ENCODE measurements around the gene PRCC. TPM values are rescaled to one million over a fixed set of nuclear protein-coding genes. Genes with fewer than 3 reads are reported as not detected.

The PRCC gene
- total and polyA plus RNA-seq, 2 of the 13 experiments (the other 11 are each of a cell fraction or from before 2014, with no cell fraction given), result 24.2 to 40.5 TPM

- TF ChIP-seq MTF1 (CRISPR knock-in tag; IDR thresholded peaks at IDR 0.05) (no peak), ZNF235 (CRISPR knock-in tag; IDR thresholded peaks at IDR 0.05; ENCODE audit: borderline replicate concordance) (peak; percentile 16; the same call in 1 of the 2 replicates), ZBTB42 (CRISPR knock-in tag; IDR thresholded peaks at IDR 0.05) (no peak; the same call in 1 of the 2 replicates), TAF1 (CRISPR knock-in tag; IDR thresholded peaks at IDR 0.05) (peak; percentile 32; the same call in 1 of the 2 replicates), ZNF841 (CRISPR knock-in tag; IDR thresholded peaks at IDR 0.05; ENCODE audit: borderline replicate concordance) (peak; percentile 78; the same call in 1 of the 2 replicates), ZNF260 (CRISPR knock-in tag; IDR thresholded peaks at IDR 0.05; ENCODE audit: borderline replicate concordance, low read depth) (no peak), ZFP91 (CRISPR knock-in tag; IDR thresholded peaks at IDR 0.05; ENCODE audit: borderline replicate concordance) (no peak), YEATS4 (CRISPR knock-in tag; IDR thresholded peaks at IDR 0.05; ENCODE audit: borderline replicate concordance) (peak; percentile 49; the same call in 1 of the 2 replicates), SMARCC2 (IDR thresholded peaks at IDR 0.05) (no peak), ZNF891 (CRISPR knock-in tag; IDR thresholded peaks at IDR 0.05) (no peak), ARID3A (IDR thresholded peaks at IDR 0.05; ENCODE audit: low read depth, low read length) (no peak), ZFP37 (CRISPR knock-in tag; IDR thresholded peaks at IDR 0.05; ENCODE audit: borderline replicate concordance) (no peak), KLF6 (CRISPR knock-in tag; IDR thresholded peaks at IDR 0.05) (no peak), BCL6 (CRISPR knock-in tag; IDR thresholded peaks at IDR 0.05) (no peak), ZNF17 (CRISPR knock-in tag; IDR thresholded peaks at IDR 0.05) (no peak), ZNF354B (CRISPR knock-in tag; IDR thresholded peaks at IDR 0.05) (no peak), ZNF549 (CRISPR knock-in tag; IDR thresholded peaks at IDR 0.05) (no peak), SAFB2 (CRISPR knock-in tag; IDR thresholded peaks at IDR 0.05; ENCODE audit: borderline replicate concordance, low read depth) (no peak), NR3C1 (CRISPR knock-in tag; IDR thresholded peaks at IDR 0.05) (no peak), ZFP1 (CRISPR knock-in tag; IDR thresholded peaks at IDR 0.05) (no peak; the same call in 1 of the 2 replicates), KMT2B (CRISPR knock-in tag; IDR thresholded peaks at IDR 0.05) (peak; percentile 51), ZNF75D (CRISPR knock-in tag; IDR thresholded peaks at IDR 0.05; ENCODE audit: borderline replicate concordance) (no peak)
- TF ChIP-seq, protein P1, sequence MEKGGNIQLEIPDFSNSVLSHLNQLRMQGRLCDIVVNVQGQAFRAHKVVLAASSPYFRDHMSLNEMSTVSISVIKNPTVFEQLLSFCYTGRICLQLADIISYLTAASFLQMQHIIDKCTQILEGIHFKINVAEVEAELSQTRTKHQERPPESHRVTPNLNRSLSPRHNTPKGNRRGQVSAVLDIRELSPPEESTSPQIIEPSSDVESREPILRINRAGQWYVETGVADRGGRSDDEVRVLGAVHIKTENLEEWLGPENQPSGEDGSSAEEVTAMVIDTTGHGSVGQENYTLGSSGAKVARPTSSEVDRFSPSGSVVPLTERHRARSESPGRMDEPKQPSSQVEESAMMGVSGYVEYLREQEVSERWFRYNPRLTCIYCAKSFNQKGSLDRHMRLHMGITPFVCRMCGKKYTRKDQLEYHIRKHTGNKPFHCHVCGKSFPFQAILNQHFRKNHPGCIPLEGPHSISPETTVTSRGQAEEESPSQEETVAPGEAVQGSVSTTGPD (CRISPR knock-in tag; IDR thresholded peaks at IDR 0.05), result no peak
- TF ChIP-seq, protein P2, sequence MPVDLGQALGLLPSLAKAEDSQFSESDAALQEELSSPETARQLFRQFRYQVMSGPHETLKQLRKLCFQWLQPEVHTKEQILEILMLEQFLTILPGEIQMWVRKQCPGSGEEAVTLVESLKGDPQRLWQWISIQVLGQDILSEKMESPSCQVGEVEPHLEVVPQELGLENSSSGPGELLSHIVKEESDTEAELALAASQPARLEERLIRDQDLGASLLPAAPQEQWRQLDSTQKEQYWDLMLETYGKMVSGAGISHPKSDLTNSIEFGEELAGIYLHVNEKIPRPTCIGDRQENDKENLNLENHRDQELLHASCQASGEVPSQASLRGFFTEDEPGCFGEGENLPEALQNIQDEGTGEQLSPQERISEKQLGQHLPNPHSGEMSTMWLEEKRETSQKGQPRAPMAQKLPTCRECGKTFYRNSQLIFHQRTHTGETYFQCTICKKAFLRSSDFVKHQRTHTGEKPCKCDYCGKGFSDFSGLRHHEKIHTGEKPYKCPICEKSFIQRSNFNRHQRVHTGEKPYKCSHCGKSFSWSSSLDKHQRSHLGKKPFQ (CRISPR knock-in tag; IDR thresholded peaks at IDR 0.05; ENCODE audit: insufficient replicate concordance), result no peak
Observed at GRCh38 chr1:156750711-156751450, 16.5 kb upstream of the PRCC start (continued).
